ENCODE data around the gene RBBP5. TPM values are rescaled to one million over a fixed set of nuclear protein-coding genes. Genes with fewer than 3 reads are reported as not detected.
A peak's percentile ranks its signal among the peaks of the same experiment; 100 is the strongest.

Gene RBBP5
- total RNA-seq, 1 donor from 2014 or later: 14.7 TPM

GRCh38 chr1:205150651-205151428, 29.1 kb upstream of the RBBP5 start:
- peaks cover 37% of the 10 kb centered on the region for H3K36me3 Mint-ChIP-seq (ENCODE audit: unreplicated experiment)
- peaks cover 19% of the 10 kb centered on the region for H3K4me1 Mint-ChIP-seq (ENCODE audit: unreplicated experiment)
- H3K9me3 Mint-ChIP-seq (ENCODE audit: unreplicated experiment): no peaks in the 10 kb centered on the region
- no peak overlapping the region for H3K4me3 Mint-ChIP-seq (ENCODE audit: unreplicated experiment)
- TF ChIP-seq CTCF (IDR thresholded peaks at IDR 0.05): no peak
- H3K27me3 Mint-ChIP-seq (ENCODE audit: unreplicated experiment): no peaks in the 10 kb centered on the region
- no peak overlapping the region for H3K27ac Mint-ChIP-seq (ENCODE audit: unreplicated experiment)
- no peak for DNase-seq (ENCODE audit: extremely low spot score, unreplicated experiment)

GRCh38 chr1:205147191-205147835, 25.5 kb upstream of the RBBP5 start:
- Mint-ChIP-seq H3K27me3 (ENCODE audit: unreplicated experiment) (no peaks in the 10 kb centered on the region), H3K4me3 (ENCODE audit: unreplicated experiment) (no peak overlapping the region), H3K27ac (ENCODE audit: unreplicated experiment) (peak overlapping the region; percentile 79), H3K4me1 (ENCODE audit: unreplicated experiment) (peaks cover 46% of the 10 kb centered on the region), H3K9me3 (ENCODE audit: unreplicated experiment) (no peaks in the 10 kb centered on the region), H3K36me3 (ENCODE audit: unreplicated experiment) (peaks cover 22% of the 10 kb centered on the region)
- no peak for TF ChIP-seq CTCF (IDR thresholded peaks at IDR 0.05)
- DNase-seq (ENCODE audit: extremely low spot score, unreplicated experiment): no peak

- Mint-ChIP-seq H3K36me3 (ENCODE audit: unreplicated experiment) (peaks cover 15% of the 10 kb centered on the region), H3K9me3 (ENCODE audit: unreplicated experiment) (no peaks in the 10 kb centered on the region), H3K4me3 (ENCODE audit: unreplicated experiment) (no peak overlapping the region), H3K27ac (ENCODE audit: unreplicated experiment) (peak overlapping the region; percentile 87), H3K4me1 (ENCODE audit: unreplicated experiment) (peaks cover 55% of the 10 kb centered on the region), H3K27me3 (ENCODE audit: unreplicated experiment) (no peaks in the 10 kb centered on the region)
- no peak for TF ChIP-seq CTCF (IDR thresholded peaks at IDR 0.05)
- DNase-seq (ENCODE audit: extremely low spot score, unreplicated experiment): no peak
Measured at GRCh38 chr1:205144751-205145150, 23.0 kb upstream of the RBBP5 start.

GRCh38 chr1:205144046-205144720, 22.4 kb upstream of the RBBP5 start:
- Mint-ChIP-seq H3K9me3 (ENCODE audit: unreplicated experiment) (no peaks in the 10 kb centered on the region), H3K27me3 (ENCODE audit: unreplicated experiment) (no peaks in the 10 kb centered on the region), H3K27ac (ENCODE audit: unreplicated experiment) (peak overlapping the region; percentile 87), H3K36me3 (ENCODE audit: unreplicated experiment) (peaks cover 11% of the 10 kb centered on the region), H3K4me1 (ENCODE audit: unreplicated experiment) (peaks cover 55% of the 10 kb centered on the region), H3K4me3 (ENCODE audit: unreplicated experiment) (no peak overlapping the region)
- no peak for DNase-seq (ENCODE audit: extremely low spot score, unreplicated experiment)
- TF ChIP-seq CTCF (IDR thresholded peaks at IDR 0.05): no peak

- Mint-ChIP-seq H3K4me3 (ENCODE audit: unreplicated experiment) (no peak overlapping the region), H3K4me1 (ENCODE audit: unreplicated experiment) (peaks cover 45% of the 10 kb centered on the region), H3K27ac (ENCODE audit: unreplicated experiment) (no peak overlapping the region), H3K36me3 (ENCODE audit: unreplicated experiment) (peaks cover 2% of the 10 kb centered on the region), H3K9me3 (ENCODE audit: unreplicated experiment) (no peaks in the 10 kb centered on the region), H3K27me3 (ENCODE audit: unreplicated experiment) (no peaks in the 10 kb centered on the region)
- no peak for DNase-seq (ENCODE audit: extremely low spot score, unreplicated experiment)
- TF ChIP-seq CTCF (IDR thresholded peaks at IDR 0.05): no peak
Measured at GRCh38 chr1:205142102-205142469, 20.3 kb upstream of the RBBP5 start.
